GM18858 (cell line): ENCODE measurements around the gene LMX1B.
"Not testable (repeated sequence)": the region's sequence is repeated elsewhere in the genome, so short reads cannot be mapped to it uniquely, and the experiment has no call there.

ENCODE experiments used
- ATAC-seq: cut with Tn5 transposase; IDR thresholded peaks from one replicate; pipeline ENCODE4 v1.9.1; 2021; ENCODE audit not compliant: unreplicated experiment

LMX1B gene

GRCh38 chr9:126705767-126706697, 92.3 kb downstream of the LMX1B start:
- no peak for ATAC-seq

GRCh38 chr9:126706698-126707053, 92.9 kb downstream of the LMX1B start:
- ATAC-seq = no peak

GRCh38 chr9:126707083-126707482, 93.4 kb downstream of the LMX1B start:
- no peak for ATAC-seq

- ATAC-seq = not testable (repeated sequence)
Observed at GRCh38 chr9:126707712-126708111, 94.0 kb downstream of the LMX1B start.

GRCh38 chr9:126708178-126708577, 94.5 kb downstream of the LMX1B start:
- ATAC-seq = no peak

- ATAC-seq = no peak
Observed at GRCh38 chr9:126709241-126709640, 95.5 kb downstream of the LMX1B start.

GRCh38 chr9:126715382-126715781, 101.7 kb downstream of the LMX1B start:
- ATAC-seq = no peak

GRCh38 chr9:126717441-126717840, 103.7 kb downstream of the LMX1B start:
- not testable (repeated sequence) for ATAC-seq

GRCh38 chr9:126719618-126720031, 105.9 kb downstream of the LMX1B start:
- ATAC-seq = no peak

- no peak for ATAC-seq
Observed at GRCh38 chr9:126720036-126720435, 106.3 kb downstream of the LMX1B start.

GRCh38 chr9:126720661-126721563, 107.2 kb downstream of the LMX1B start:
- ATAC-seq = no peak

- ATAC-seq = no peak
Observed at GRCh38 chr9:126721564-126721981, 107.8 kb downstream of the LMX1B start.

- ATAC-seq = peak; percentile 67
Observed at GRCh38 chr9:126722252-126722921, 108.7 kb downstream of the LMX1B start.

GRCh38 chr9:126722922-126723806, 109.4 kb downstream of the LMX1B start:
- ATAC-seq = no peak

GRCh38 chr9:126723807-126724172, 110.1 kb downstream of the LMX1B start:
- ATAC-seq = no peak

- no peak for ATAC-seq
Observed at GRCh38 chr9:126724226-126724625, 110.5 kb downstream of the LMX1B start.

- ATAC-seq = not testable (repeated sequence)
Observed at GRCh38 chr9:126725485-126725884, 111.8 kb downstream of the LMX1B start.

GRCh38 chr9:126728210-126728609, 114.5 kb downstream of the LMX1B start:
- ATAC-seq = not testable (repeated sequence)

- ATAC-seq = not testable (repeated sequence)
Observed at GRCh38 chr9:126730592-126730991, 116.9 kb downstream of the LMX1B start.

- no peak for ATAC-seq
Observed at GRCh38 chr9:126733005-126733404, 119.3 kb downstream of the LMX1B start.
